Dedifferentiated amniotic fluid mesenchymal stem cell (primary cell): ENCODE data around the gene CASP5.
A peak's percentile ranks its signal among the peaks of the same experiment; 100 is the strongest.
"Not testable (repeated sequence)": the region's sequence is repeated elsewhere in the genome, so short reads cannot be mapped to it uniquely, and the experiment has no call there.

ENCODE experiments used
- DNase-seq: peaks from one replicate; pipeline ENCODE4 v3.0.0-alpha.2; 2016; ENCODE audit errors: extremely low spot score

The CASP5 gene

GRCh38 chr11:105033781-105034180 is 10.8 kb upstream of the CASP5 start:
- no peak for DNase-seq

GRCh38 chr11:105033343-105033742 is 10.4 kb upstream of the CASP5 start:
- no peak for DNase-seq

- no peak for DNase-seq
These were observed 9.5 kb upstream of the CASP5 start for GRCh38 chr11:105032495-105032894.

- DNase-seq: no peak
These were observed 4.7 kb upstream of the CASP5 start for GRCh38 chr11:105027678-105028077.

GRCh38 chr11:105024394-105024793 is 1.4 kb upstream of the CASP5 start:
- no peak for DNase-seq

- no peak for DNase-seq
These were observed 441 bp downstream of the CASP5 start for GRCh38 chr11:105022527-105022926.

- DNase-seq: no peak
These were observed 15.5 kb downstream of the CASP5 start for GRCh38 chr11:105007463-105007862.

- no peak for DNase-seq
These were observed 17.5 kb downstream of the CASP5 start for GRCh38 chr11:105005451-105005845.

- no peak for DNase-seq
These were observed 18.9 kb downstream of the CASP5 start for GRCh38 chr11:105004021-105004420.

GRCh38 chr11:105003151-105003550 is 19.8 kb downstream of the CASP5 start:
- no peak for DNase-seq

GRCh38 chr11:105000797-105001196 is 22.2 kb downstream of the CASP5 start:
- DNase-seq: no peak

GRCh38 chr11:105000167-105000566 is 22.8 kb downstream of the CASP5 start:
- DNase-seq: no peak

GRCh38 chr11:104999721-105000120 is 23.2 kb downstream of the CASP5 start:
- no peak for DNase-seq

- no peak for DNase-seq
These were observed 25.7 kb downstream of the CASP5 start for GRCh38 chr11:104997288-104997687.

GRCh38 chr11:104995001-104995408 is 28.0 kb downstream of the CASP5 start:
- no peak for DNase-seq

GRCh38 chr11:104992781-104993180 is 30.2 kb downstream of the CASP5 start:
- no peak for DNase-seq

GRCh38 chr11:104991994-104992393 is 31.0 kb downstream of the CASP5 start:
- no peak for DNase-seq

GRCh38 chr11:104984808-104985207 is 38.2 kb downstream of the CASP5 start:
- DNase-seq: no peak

- no peak for DNase-seq
These were observed 43.1 kb downstream of the CASP5 start for GRCh38 chr11:104979839-104980238.

- no peak for DNase-seq
These were observed 49.4 kb downstream of the CASP5 start for GRCh38 chr11:104973616-104974015.

- not testable (repeated sequence) for DNase-seq
These were observed 50.0 kb downstream of the CASP5 start for GRCh38 chr11:104972924-104973323.

GRCh38 chr11:104970756-104971155 is 52.2 kb downstream of the CASP5 start:
- no peak for DNase-seq

GRCh38 chr11:104968856-104969776 is 53.9 kb downstream of the CASP5 start:
- DNase-seq: peak; percentile 26
